DMS153 (cell line): ENCODE measurements around the gene KCTD20.

Experiments used
- DNase-seq: peaks from one replicate; lab custom pipeline; 2025; lab: John Stamatoyannopoulos, UW

Gene KCTD20

GRCh38 chr6:36536873-36537547 lies 94.2 kb downstream of the KCTD20 start:
- DNase-seq, result no peak

DNA sequence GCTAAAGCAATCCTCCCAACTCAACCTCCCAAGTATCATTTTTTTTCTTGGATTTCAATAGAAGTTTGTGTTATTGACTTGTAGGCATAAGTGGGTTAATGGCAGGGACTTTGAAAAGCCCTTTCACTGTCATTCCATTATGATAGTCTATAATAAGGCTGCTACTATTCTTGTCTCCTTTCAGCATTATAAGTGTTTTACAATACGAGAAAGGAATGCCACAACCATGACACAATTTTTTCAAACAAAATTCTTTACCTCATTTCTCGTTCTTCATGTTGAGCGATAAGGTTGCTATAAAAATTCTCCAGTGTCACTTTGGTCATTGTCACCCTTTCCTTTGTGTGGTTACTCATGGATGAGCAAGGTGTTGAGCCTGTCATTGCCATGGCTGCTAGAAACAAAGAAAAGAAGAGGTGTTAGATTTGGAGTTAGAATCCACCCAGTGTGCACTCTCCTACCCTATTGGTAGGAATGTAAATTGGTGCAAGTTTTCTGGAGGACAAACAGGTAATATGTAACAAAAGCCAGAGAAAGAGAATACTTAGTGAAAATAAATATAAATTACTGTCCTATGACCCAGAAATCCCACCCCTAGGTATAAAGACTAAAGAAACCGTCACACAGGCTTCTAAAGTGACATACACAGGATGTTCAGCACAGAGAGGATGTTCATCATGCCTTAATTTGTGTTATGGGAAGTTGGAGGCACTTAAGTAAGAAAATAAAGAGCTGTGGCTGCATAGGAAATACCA lies 97.2 kb downstream of the KCTD20 start:
- no peak for DNase-seq
